ENCODE measurements around the gene CRLF2.
"Not testable (repeated sequence)": the region's sequence is repeated elsewhere in the genome, so short reads cannot be mapped to it uniquely, and the experiment has no call there.

Gene CRLF2, protein sequence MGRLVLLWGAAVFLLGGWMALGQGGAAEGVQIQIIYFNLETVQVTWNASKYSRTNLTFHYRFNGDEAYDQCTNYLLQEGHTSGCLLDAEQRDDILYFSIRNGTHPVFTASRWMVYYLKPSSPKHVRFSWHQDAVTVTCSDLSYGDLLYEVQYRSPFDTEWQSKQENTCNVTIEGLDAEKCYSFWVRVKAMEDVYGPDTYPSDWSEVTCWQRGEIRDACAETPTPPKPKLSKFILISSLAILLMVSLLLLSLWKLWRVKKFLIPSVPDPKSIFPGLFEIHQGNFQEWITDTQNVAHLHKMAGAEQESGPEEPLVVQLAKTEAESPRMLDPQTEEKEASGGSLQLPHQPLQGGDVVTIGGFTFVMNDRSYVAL

DNA sequence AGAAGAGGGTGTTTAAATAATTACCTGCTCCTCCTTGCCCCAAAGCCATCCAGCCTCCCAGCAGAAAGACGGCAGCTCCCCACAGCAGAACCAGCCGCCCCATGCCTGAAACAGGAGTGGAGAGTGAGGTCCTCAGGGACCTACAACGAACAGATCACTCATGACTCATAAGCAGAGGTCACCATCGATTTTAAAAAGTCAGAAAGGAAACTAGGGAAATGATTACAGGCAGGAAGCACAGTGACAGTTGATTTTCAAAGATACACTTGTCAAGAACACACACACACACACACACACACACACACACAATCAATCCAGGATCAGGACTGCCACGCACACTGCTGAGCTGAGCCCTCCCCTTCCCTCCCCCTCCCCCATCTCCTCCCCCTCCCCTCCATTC lies at the start of gene CRLF2:
CRLF2 (minus strand) TSS at position 118 of the 400 bp plus-strand sequence; CDS start at position 103, 15 bp downstream.
- Histone ChIP-seq H3K9ac (ENCODE audit: low read length) (no peak within 1 kb of the TSS), H3K79me2 (ENCODE audit: insufficient read depth, low read length) (no peaks in the 10 kb centered on the region), H3K27ac (ENCODE audit: low read depth, low read length, poor library complexity, severe bottlenecking) (no peak within 1 kb of the TSS), H4K20me1 (ENCODE audit: insufficient read depth, low read length) (no peaks in the 10 kb centered on the region), H3K27me3 (ENCODE audit: insufficient read depth, low read length) (no peaks in the 10 kb centered on the region), H3K4me2 (ENCODE audit: low read length) (no peak within 1 kb of the TSS), H3K9me2 (ENCODE audit: low read depth, low read length) (no peaks in the 10 kb centered on the region), H2AFZ (ENCODE audit: low read length) (no peak within 1 kb of the TSS), H3K9me3 (ENCODE audit: low read length) (no peaks in the 10 kb centered on the region), H3K4me3 (ENCODE audit: low read depth, low read length, poor library complexity, severe bottlenecking) (no peak within 1 kb of the TSS), H3F3A (ENCODE audit: insufficient read depth, low read length) (no peaks in the 10 kb centered on the region), H3K4me1 (ENCODE audit: insufficient read depth, low read length, severe bottlenecking) (no peaks in the 10 kb centered on the region), H3K36me3 (ENCODE audit: insufficient read depth, low read length) (no peaks in the 10 kb centered on the region)
- TF ChIP-seq, protein P1, sequence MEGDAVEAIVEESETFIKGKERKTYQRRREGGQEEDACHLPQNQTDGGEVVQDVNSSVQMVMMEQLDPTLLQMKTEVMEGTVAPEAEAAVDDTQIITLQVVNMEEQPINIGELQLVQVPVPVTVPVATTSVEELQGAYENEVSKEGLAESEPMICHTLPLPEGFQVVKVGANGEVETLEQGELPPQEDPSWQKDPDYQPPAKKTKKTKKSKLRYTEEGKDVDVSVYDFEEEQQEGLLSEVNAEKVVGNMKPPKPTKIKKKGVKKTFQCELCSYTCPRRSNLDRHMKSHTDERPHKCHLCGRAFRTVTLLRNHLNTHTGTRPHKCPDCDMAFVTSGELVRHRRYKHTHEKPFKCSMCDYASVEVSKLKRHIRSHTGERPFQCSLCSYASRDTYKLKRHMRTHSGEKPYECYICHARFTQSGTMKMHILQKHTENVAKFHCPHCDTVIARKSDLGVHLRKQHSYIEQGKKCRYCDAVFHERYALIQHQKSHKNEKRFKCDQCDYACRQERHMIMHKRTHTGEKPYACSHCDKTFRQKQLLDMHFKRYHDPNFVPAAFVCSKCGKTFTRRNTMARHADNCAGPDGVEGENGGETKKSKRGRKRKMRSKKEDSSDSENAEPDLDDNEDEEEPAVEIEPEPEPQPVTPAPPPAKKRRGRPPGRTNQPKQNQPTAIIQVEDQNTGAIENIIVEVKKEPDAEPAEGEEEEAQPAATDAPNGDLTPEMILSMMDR (IDR thresholded peaks at IDR 0.05; ENCODE audit: low read length) = no peak
- TF ChIP-seq EZH2 (IDR thresholded peaks at IDR 0.05; ENCODE audit: borderline replicate concordance, low read length) = no peak

DNA sequence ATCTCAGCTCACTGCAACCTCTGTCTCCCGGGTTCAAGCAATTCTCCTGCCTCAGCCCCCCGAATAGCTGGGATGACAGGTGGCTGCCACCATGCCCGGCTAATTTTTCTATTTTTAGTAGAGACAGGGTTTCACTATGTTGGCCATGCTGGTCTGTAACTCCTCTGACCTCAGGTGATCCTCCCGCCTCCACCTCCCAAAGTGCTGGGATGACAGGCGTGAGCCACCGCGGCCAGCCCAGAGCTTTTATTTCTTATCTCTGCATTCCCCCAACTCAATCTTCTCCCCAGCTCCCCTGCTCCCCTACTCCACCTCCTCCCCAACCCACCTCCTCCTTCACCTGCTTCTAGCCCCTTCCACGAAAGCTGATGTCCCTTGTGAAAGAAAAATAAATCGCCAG lies 49.3 kb upstream of the CRLF2 start:
- H3K4me2 ChIP-seq (ENCODE audit: low read length); H3K9ac ChIP-seq (ENCODE audit: low read length); H2AFZ ChIP-seq (ENCODE audit: low read length); H3K9me2 ChIP-seq (ENCODE audit: low read depth, low read length); H3K79me2 ChIP-seq (ENCODE audit: insufficient read depth, low read length); H3K4me3 ChIP-seq (ENCODE audit: low read depth, low read length, poor library complexity, severe bottlenecking); H3K27ac ChIP-seq (ENCODE audit: low read depth, low read length, poor library complexity, severe bottlenecking); H3F3A ChIP-seq (ENCODE audit: insufficient read depth, low read length); H3K27me3 ChIP-seq (ENCODE audit: insufficient read depth, low read length); H3K36me3 ChIP-seq (ENCODE audit: insufficient read depth, low read length); H4K20me1 ChIP-seq (ENCODE audit: insufficient read depth, low read length); H3K9me3 ChIP-seq (ENCODE audit: low read length); H3K4me1 ChIP-seq (ENCODE audit: insufficient read depth, low read length, severe bottlenecking): not testable (repeated sequence)

DNA sequence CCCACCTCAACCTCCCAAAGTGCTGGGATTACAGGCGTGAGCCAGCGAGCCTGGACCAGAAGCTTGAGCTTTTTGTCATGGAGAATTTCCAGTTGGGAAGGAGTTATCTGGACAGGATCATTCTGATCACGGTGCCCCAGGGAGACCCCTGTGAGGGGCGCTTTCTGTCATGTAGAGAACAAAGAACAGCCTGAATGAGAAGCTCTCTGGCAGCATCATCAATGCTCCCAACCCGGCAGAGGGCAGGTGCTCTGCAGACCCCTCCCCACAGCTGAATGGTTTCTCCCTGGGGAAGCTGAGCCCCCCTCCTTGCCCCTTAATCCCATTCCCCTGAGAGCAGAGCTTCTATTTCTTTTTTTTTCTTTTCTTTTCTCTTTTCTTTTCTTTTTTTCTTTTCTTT lies 48.8 kb upstream of the CRLF2 start:
- no peaks in the 10 kb centered on the region for H3K9me2 ChIP-seq (ENCODE audit: low read depth, low read length)
- no peaks in the 10 kb centered on the region for H4K20me1 ChIP-seq (ENCODE audit: insufficient read depth, low read length)
- H3K79me2 ChIP-seq (ENCODE audit: insufficient read depth, low read length) = no peaks in the 10 kb centered on the region
- H3K27me3 ChIP-seq (ENCODE audit: insufficient read depth, low read length) = no peaks in the 10 kb centered on the region
- no peak overlapping the region for H3K27ac ChIP-seq (ENCODE audit: low read depth, low read length, poor library complexity, severe bottlenecking)
- H3K36me3 ChIP-seq (ENCODE audit: insufficient read depth, low read length) = no peaks in the 10 kb centered on the region
- H3K4me2 ChIP-seq (ENCODE audit: low read length) = no peak overlapping the region
- H2AFZ ChIP-seq (ENCODE audit: low read length) = no peak overlapping the region
- no peak overlapping the region for H3K4me3 ChIP-seq (ENCODE audit: low read depth, low read length, poor library complexity, severe bottlenecking)
- no peak for TF ChIP-seq EZH2 (IDR thresholded peaks at IDR 0.05; ENCODE audit: borderline replicate concordance, low read length)
- TF ChIP-seq, protein P1 (IDR thresholded peaks at IDR 0.05; ENCODE audit: low read length) = no peak
- H3K9me3 ChIP-seq (ENCODE audit: low read length) = no peaks in the 10 kb centered on the region
- no peaks in the 10 kb centered on the region for H3K4me1 ChIP-seq (ENCODE audit: insufficient read depth, low read length, severe bottlenecking)
- no peaks in the 10 kb centered on the region for H3F3A ChIP-seq (ENCODE audit: insufficient read depth, low read length)
- H3K9ac ChIP-seq (ENCODE audit: low read length) = no peak overlapping the region

DNA sequence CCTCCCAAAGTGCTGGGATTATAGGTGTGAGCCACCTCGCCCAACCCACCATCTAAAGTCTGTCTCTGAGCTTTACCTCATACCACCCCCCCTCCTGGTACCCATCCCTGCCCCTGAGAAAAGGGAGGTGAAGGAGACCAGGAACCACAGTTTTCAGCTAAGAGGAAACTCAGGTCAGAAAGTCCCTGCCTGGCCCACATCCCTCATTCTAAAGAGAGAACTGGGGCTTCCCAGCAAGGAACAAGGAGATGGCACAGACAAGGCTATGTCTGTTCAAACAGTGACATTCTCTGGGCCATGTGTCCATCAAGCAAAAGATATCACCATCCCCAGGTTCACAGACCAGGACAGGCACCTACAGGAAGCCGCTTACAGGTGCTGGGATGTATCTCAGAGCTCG lies 40.4 kb upstream of the CRLF2 start:
- no peaks in the 10 kb centered on the region for H3K27me3 ChIP-seq (ENCODE audit: insufficient read depth, low read length)
- TF ChIP-seq EZH2 (IDR thresholded peaks at IDR 0.05; ENCODE audit: borderline replicate concordance, low read length) = no peak
- TF ChIP-seq, protein P1 (IDR thresholded peaks at IDR 0.05; ENCODE audit: low read length) = no peak
- no peak overlapping the region for H3K4me2 ChIP-seq (ENCODE audit: low read length)
- H3K4me3 ChIP-seq (ENCODE audit: low read depth, low read length, poor library complexity, severe bottlenecking) = no peak overlapping the region
- no peak overlapping the region for H2AFZ ChIP-seq (ENCODE audit: low read length)
- peaks cover 6% of the 10 kb centered on the region for H3K4me1 ChIP-seq (ENCODE audit: insufficient read depth, low read length, severe bottlenecking)
- H3K36me3 ChIP-seq (ENCODE audit: insufficient read depth, low read length) = no peaks in the 10 kb centered on the region
- no peaks in the 10 kb centered on the region for H3K9me2 ChIP-seq (ENCODE audit: low read depth, low read length)
- no peaks in the 10 kb centered on the region for H3K9me3 ChIP-seq (ENCODE audit: low read length)
- no peak overlapping the region for H3K9ac ChIP-seq (ENCODE audit: low read length)
- H4K20me1 ChIP-seq (ENCODE audit: insufficient read depth, low read length) = no peaks in the 10 kb centered on the region
- no peak overlapping the region for H3K27ac ChIP-seq (ENCODE audit: low read depth, low read length, poor library complexity, severe bottlenecking)
- H3F3A ChIP-seq (ENCODE audit: insufficient read depth, low read length) = no peaks in the 10 kb centered on the region
- no peaks in the 10 kb centered on the region for H3K79me2 ChIP-seq (ENCODE audit: insufficient read depth, low read length)

Measured in OCI-LY1 (cell line).